K562 (cell line): ENCODE data around the gene BPTF. TPM values are rescaled to one million over a fixed set of nuclear protein-coding genes. Genes with fewer than 3 reads are reported as not detected.

Source experiments
- EHMT2 ChIP-seq: fragments of 450-650 bp; IDR thresholded peaks from 2 replicates; pipeline ENCODE4 v1.6.1; 2018; ENCODE audit warnings: antibody characterized with exemption
- KAT8 ChIP-seq: fragments of 450-650 bp; IDR thresholded peaks from 2 replicates; pipeline ENCODE4 v1.6.1; 2016; ENCODE audit warnings: low read depth, mild to moderate bottlenecking
- MAFF ChIP-seq: IDR thresholded peaks from 2 replicates; pipeline ENCODE4 v1.6.1; 2012; ENCODE audit warnings: low read length, improper control_type of control experiment
- MAFG ChIP-seq: fragments of 450-650 bp; conservative IDR thresholded peaks from 2 replicates; pipeline ENCODE4 v1.6.1; 2016; ENCODE audit warnings: missing genetic modification characterization, missing compliant biosample characterization
- NEUROD1 ChIP-seq: fragments of 150-350 bp; IDR thresholded peaks from 2 replicates; pipeline ENCODE4 v1.6.1; 2014; ENCODE audit warnings: borderline replicate concordance, low read length, low read depth; ENCODE audit not compliant: partially characterized antibody
- NR2C2 ChIP-seq, 2 experiments: fragments of 200-800 bp in 1 of 2; sonication (Bioruptor generic) in 1 of 2; sonication (generic) in 1 of 2; formaldehyde crosslinking in 1 of 2; IDR thresholded peaks; 2 replicates each; pipeline versions ENCODE4 v1.6.1 to v1.8.0; 2016 to 2022; ENCODE audit warnings: mild to moderate bottlenecking in 1 of 2, missing compliant biosample characterization in 1 of 2, missing genetic modification characterization in 1 of 2, missing genetic modification reagents in 1 of 2
- SAFB2 ChIP-seq: fragments of 200-400 bp; formaldehyde crosslinking; IDR thresholded peaks from 2 replicates; pipeline ENCODE4 v1.6.1; 2018; ENCODE audit warnings: borderline replicate concordance, low read length, low read depth, moderate library complexity; ENCODE audit not compliant: severe bottlenecking
- SMC3 ChIP-seq: conservative IDR thresholded peaks from 2 replicates; pipeline ENCODE4 v1.6.1; 2011; ENCODE audit warnings: low read depth, low read length, improper control_type of control experiment; ENCODE audit not compliant: insufficient read depth
- ZBED1 ChIP-seq: IDR thresholded peaks from 2 replicates; pipeline ENCODE4 v1.6.1; 2014
- ZFP36 ChIP-seq: fragments of 150-350 bp; IDR thresholded peaks from 2 replicates; pipeline ENCODE4 v1.6.1; 2018; ENCODE audit warnings: low read length, low read depth; ENCODE audit not compliant: partially characterized antibody
- ZNF324 ChIP-seq: fragments of 250-450 bp; sonication (Bioruptor Pico); IDR thresholded peaks from 2 replicates; pipeline ENCODE4 v1.4.0; 2020; ENCODE audit warnings: mild to moderate bottlenecking
- polyA plus RNA-seq, 8 experiments: library from polyadenylated mRNA; depleted of rRNA in 4 of 8; stranded (reverse) in 5 of 8; unstranded in 3 of 8; fragments of >200 nt; fragmentation: Nextera tagmentation in 2 of 8; fragmentation: Illumina TruSeq in 1 of 8; extraction: Ambion mirVana in 2 of 8; extraction: Trizol in 1 of 8; gene quantifications; 2 replicates each; pipeline versions ENCODE4 v1.2.1 to v1.2.3, GENCODE V29; 2011 to 2014; ENCODE audit warnings: inconsistent platforms in 1 of 8, missing spikeins in 1 of 8
- total RNA-seq, 7 experiments: library from RNA; depleted of rRNA in 6 of 7; stranded (reverse); fragments of >200 nt in 6 of 7; fragmentation: Illumina TruSeq in 2 of 7; extraction: Trizol in 2 of 7; gene quantifications; 2 replicates each; pipeline versions ENCODE4 v1.2.1 to v1.2.3, GENCODE V29; 2011 to 2021; ENCODE audit warnings: low replicate concordance in 1 of 7
- TF ChIP-seq, protein P1 (sequence below): fragments of 450-650 bp; formaldehyde crosslinking; IDR thresholded peaks from 2 replicates; pipeline ENCODE4 v1.4.0; 2020; ENCODE audit warnings: mild to moderate bottlenecking, moderate library complexity
- TF ChIP-seq, protein P2 (sequence below), 2 experiments: IDR thresholded peaks in 1 of 2; conservative IDR thresholded peaks in 1 of 2; 2 replicates each; pipeline ENCODE4 v1.6.1; 2016; ENCODE audit warnings: low read depth in 2 of 2, mild to moderate bottlenecking in 1 of 2, missing compliant biosample characterization in 1 of 2, missing genetic modification characterization in 1 of 2, moderate library complexity in 1 of 2
- TF ChIP-seq, protein P3 (sequence below): fragments of 450-650 bp; IDR thresholded peaks from 2 replicates; pipeline ENCODE4 v1.7.1; 2018; ENCODE audit warnings: mild to moderate bottlenecking, low read depth; ENCODE audit not compliant: partially characterized antibody

The BPTF gene
- total and polyA plus RNA-seq, 9 of the 15 experiments (the other 6 are each of a cell fraction or from before 2014, with no cell fraction given), result 12.5 to 52.1 (median 26.9) TPM

DNA sequence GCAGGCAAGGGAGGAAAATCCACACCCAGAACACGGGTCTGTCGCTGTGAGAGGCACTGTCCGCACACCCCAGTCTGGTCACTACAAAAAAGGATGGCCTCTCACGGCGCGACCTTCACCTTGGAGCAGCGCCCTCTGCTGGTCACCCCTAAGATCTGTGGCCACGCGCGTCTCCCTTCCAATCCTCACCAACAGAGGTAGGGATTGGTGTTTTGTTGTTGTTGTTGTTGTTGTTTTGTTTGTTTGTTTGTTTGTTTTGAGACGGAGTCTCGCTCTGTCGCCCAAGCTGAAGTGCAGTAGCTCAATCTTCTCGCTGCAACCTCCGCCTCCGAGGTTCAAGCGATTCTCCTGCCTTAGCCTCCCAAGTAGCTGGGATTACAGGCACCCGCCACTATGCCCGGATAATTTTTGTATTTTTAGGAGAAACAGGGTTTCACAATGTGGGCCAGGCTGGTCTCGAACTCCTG, 185.9 kb downstream of the BPTF start (continued):
- TF ChIP-seq, protein P1, sequence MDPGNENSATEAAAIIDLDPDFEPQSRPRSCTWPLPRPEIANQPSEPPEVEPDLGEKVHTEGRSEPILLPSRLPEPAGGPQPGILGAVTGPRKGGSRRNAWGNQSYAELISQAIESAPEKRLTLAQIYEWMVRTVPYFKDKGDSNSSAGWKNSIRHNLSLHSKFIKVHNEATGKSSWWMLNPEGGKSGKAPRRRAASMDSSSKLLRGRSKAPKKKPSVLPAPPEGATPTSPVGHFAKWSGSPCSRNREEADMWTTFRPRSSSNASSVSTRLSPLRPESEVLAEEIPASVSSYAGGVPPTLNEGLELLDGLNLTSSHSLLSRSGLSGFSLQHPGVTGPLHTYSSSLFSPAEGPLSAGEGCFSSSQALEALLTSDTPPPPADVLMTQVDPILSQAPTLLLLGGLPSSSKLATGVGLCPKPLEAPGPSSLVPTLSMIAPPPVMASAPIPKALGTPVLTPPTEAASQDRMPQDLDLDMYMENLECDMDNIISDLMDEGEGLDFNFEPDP, result no peak
- TF ChIP-seq MAFG (tag), result no peak
- no peak for TF ChIP-seq KAT8
- no peak for TF ChIP-seq NEUROD1
- no peak for TF ChIP-seq SAFB2
- no peak for TF ChIP-seq ZNF324
- TF ChIP-seq, protein P2, sequence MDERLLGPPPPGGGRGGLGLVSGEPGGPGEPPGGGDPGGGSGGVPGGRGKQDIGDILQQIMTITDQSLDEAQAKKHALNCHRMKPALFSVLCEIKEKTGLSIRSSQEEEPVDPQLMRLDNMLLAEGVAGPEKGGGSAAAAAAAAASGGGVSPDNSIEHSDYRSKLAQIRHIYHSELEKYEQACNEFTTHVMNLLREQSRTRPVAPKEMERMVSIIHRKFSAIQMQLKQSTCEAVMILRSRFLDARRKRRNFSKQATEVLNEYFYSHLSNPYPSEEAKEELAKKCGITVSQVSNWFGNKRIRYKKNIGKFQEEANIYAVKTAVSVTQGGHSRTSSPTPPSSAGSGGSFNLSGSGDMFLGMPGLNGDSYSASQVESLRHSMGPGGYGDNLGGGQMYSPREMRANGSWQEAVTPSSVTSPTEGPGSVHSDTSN (CRISPR knock-in tag; IDR thresholded peaks at IDR 0.05; ENCODE audit: low read depth), result no peak
- TF ChIP-seq, protein P2 (tag; conservative IDR thresholded peaks at IDR 0.05; ENCODE audit: low read depth), result no peak
- peak; percentile 55; the same call in 1 of the 2 replicates for TF ChIP-seq EHMT2
- no peak for TF ChIP-seq MAFF
- no peak for TF ChIP-seq NR2C2 (CRISPR knock-in tag; IDR thresholded peaks at IDR 0.05)
- peak; percentile 77 for TF ChIP-seq NR2C2 (tag; IDR thresholded peaks at IDR 0.05)
- peak; percentile 41; the same call in 1 of the 2 replicates for TF ChIP-seq SMC3
- TF ChIP-seq, protein P3, sequence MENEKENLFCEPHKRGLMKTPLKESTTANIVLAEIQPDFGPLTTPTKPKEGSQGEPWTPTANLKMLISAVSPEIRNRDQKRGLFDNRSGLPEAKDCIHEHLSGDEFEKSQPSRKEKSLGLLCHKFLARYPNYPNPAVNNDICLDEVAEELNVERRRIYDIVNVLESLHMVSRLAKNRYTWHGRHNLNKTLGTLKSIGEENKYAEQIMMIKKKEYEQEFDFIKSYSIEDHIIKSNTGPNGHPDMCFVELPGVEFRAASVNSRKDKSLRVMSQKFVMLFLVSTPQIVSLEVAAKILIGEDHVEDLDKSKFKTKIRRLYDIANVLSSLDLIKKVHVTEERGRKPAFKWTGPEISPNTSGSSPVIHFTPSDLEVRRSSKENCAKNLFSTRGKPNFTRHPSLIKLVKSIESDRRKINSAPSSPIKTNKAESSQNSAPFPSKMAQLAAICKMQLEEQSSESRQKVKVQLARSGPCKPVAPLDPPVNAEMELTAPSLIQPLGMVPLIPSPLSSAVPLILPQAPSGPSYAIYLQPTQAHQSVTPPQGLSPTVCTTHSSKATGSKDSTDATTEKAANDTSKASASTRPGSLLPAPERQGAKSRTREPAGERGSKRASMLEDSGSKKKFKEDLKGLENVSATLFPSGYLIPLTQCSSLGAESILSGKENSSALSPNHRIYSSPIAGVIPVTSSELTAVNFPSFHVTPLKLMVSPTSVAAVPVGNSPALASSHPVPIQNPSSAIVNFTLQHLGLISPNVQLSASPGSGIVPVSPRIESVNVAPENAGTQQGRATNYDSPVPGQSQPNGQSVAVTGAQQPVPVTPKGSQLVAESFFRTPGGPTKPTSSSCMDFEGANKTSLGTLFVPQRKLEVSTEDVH, result no peak
- no peak for TF ChIP-seq ZFP36
- TF ChIP-seq ZBED1, result no peak
